Measurements from ENCODE around the gene EGLN2. TPM values are rescaled to one million over a fixed set of nuclear protein-coding genes. Genes with fewer than 3 reads are reported as not detected.
A peak's percentile ranks its signal among the peaks of the same experiment; 100 is the strongest.

Gene EGLN2
- total and polyA plus RNA-seq, 2 of the 4 experiments (the other 2 are of a cell fraction) = 54.1 to 60.2 TPM

GRCh38 chr19:40750058-40750873 is 48.7 kb upstream of the EGLN2 start, which contains the start of gene ACTMAP:
TSS of gene ACTMAP (minus strand) at chr19:40750477. CDS start at chr19:40749803, 674 bp downstream.
- Histone ChIP-seq H2AK9ac (replicated peaks; ENCODE audit: low read depth, low read length, poor library complexity) (peak within 1 kb of the TSS; percentile 100), H3K14ac (replicated peaks; ENCODE audit: low read depth, low read length) (peak within 1 kb of the TSS; percentile 97), H3K4me1 (ENCODE audit: control insufficient read depth, insufficient read depth, low read length) (peaks cover 11% of the 10 kb centered on the region), H2AFZ (replicated peaks; ENCODE audit: low read length, poor library complexity) (peak within 1 kb of the TSS; percentile 96), H3K36me3 (ENCODE audit: control insufficient read depth, insufficient read depth, low read length) (peaks cover 4% of the 10 kb centered on the region; the same call in 1 of the 2 replicates), H3K23ac (ENCODE audit: low read depth, low read length) (peak within 1 kb of the TSS; percentile 98), H4K20me1 (ENCODE audit: insufficient read depth, low read length) (peaks cover 13% of the 10 kb centered on the region), H4K8ac (ENCODE audit: low read depth in 2 of 2, low read length in 2 of 2) (peak within 1 kb of the TSS; percentile 99 to 100), H2BK5ac (ENCODE audit: low read depth, low read length, poor library complexity, severe bottlenecking) (peak within 1 kb of the TSS; percentile 83), H2BK15ac (ENCODE audit: low read depth, low read length) (peak within 1 kb of the TSS; percentile 60; the same call in 2 of the 3 replicates), H3K79me1 (ENCODE audit: low read depth in 1 of 2, low read length in 2 of 2) (peaks cover 16 to 36% of the 10 kb centered on the region in 2 experiments), H3K4ac (ENCODE audit: low read depth, low read length) (peak within 1 kb of the TSS; percentile 98), H2BK120ac (ENCODE audit: low read depth, low read length) (peak within 1 kb of the TSS; percentile 79), H3K4me2 (ENCODE audit: low read depth, low read length) (peak within 1 kb of the TSS; percentile 99), H3K9ac (ENCODE audit: low read depth, low read length) (peak within 1 kb of the TSS; percentile 91), H3K27me3 (ENCODE audit: control insufficient read depth, insufficient read depth, low read length) (no peaks in the 10 kb centered on the region), H4K91ac (ENCODE audit: insufficient read depth, low read depth, low read length) (peak within 1 kb of the TSS; percentile 97), H3K4me3 (ENCODE audit: insufficient read depth, low read depth, low read length) (peak within 1 kb of the TSS; percentile 64), H2BK20ac (ENCODE audit: low read depth, low read length) (peak within 1 kb of the TSS; percentile 30), H4K5ac (ENCODE audit: low read depth, low read length) (peak within 1 kb of the TSS; percentile 98), H3K9me3 (ENCODE audit: control insufficient read depth, insufficient read depth, low read length) (no peaks in the 10 kb centered on the region), H2AK5ac (ENCODE audit: low read depth, low read length) (peak within 1 kb of the TSS; percentile 99), H3K56ac (ENCODE audit: extremely low read depth, insufficient read depth, low read length) (peak within 1 kb of the TSS; percentile 89), H3K9me1 (ENCODE audit: insufficient read depth, low read length) (peaks cover 6% of the 10 kb centered on the region), H3K18ac (ENCODE audit: low read depth, low read length) (peak within 1 kb of the TSS; percentile 75), H3K27ac (ENCODE audit: insufficient read depth, low read length) (peak within 1 kb of the TSS; percentile 85)
- ATAC-seq (ENCODE audit: low read depth) = peak; percentile 94
- intact Hi-C loops (cut with micrococcal nuclease) (loop anchor here (2.0 to 5.0 kb wide), 4 partner anchors 29 to 59 kb away; partner anchors contain the start of genes COQ8B, EGLN2, ITPKC and NUMBL), in situ Hi-C loops (cut with MboI; ENCODE audit: low sequenced_read_pairs) (no loop called here), dilution Hi-C loops (cut with HindIII; ENCODE audit: low sequenced_read_pairs, unreplicated experiment) (no loop called here)
- WGBS, 2 experiments (ENCODE audit: extremely low coverage in 2 of 2, insufficient read length in 1 of 2) = 0% methylated on average over 26 of the region's 43 CpGs; no CpG with 5 or more reads in 1 of the 2 experiments
- DNase-seq = peak; percentile 100
- BruUV-seq (replicated peaks) = TSS peak; percentile 95
- CTCF ChIA-PET = interaction anchor here (0.9 kb wide), 2 partner anchors 48 to 87 kb away, joined by 3 to 4 read pairs; partner anchors contain the start of gene EGLN2
- POLR2A ChIA-PET (ENCODE audit: unreplicated experiment) = interaction anchor here (0.6 to 0.7 kb wide), 2 partner anchors 28 to 668 kb away, joined by 3 to 4 read pairs; no protein-coding TSS in a partner anchor
- TF ChIP-seq SMC3 (IDR thresholded peaks at IDR 0.05; ENCODE audit: low read depth, low read length) (no peak), BHLHE40 (IDR thresholded peaks at IDR 0.05; ENCODE audit: low read depth, low read length) (peak; percentile 79), RFX5 (IDR thresholded peaks at IDR 0.05; ENCODE audit: low read depth, low read length) (peak; percentile 94), MAFK (IDR thresholded peaks at IDR 0.05; ENCODE audit: low read depth, low read length) (no peak), POLR2A (IDR thresholded peaks at IDR 0.05; ENCODE audit: low read depth, low read length) (peak; percentile 67; the same call in 1 of the 2 replicates), FOS (IDR thresholded peaks at IDR 0.05; ENCODE audit: low read depth, low read length) (peak; percentile 70; the same call in 1 of the 2 replicates), CTCF (conservative IDR thresholded peaks at IDR 0.05; ENCODE audit: low read depth, low read length) (no peak), NFE2L2 (IDR thresholded peaks at IDR 0.05; ENCODE audit: low read depth, low read length) (no peak), CHD1 (IDR thresholded peaks at IDR 0.05; ENCODE audit: low read depth, low read length) (0 out of 2 replicates have a peak, but pooled peaks have one; percentile 86), MXI1 (IDR thresholded peaks at IDR 0.05; ENCODE audit: borderline replicate concordance, low read depth, low read length) (no peak), CEBPB (IDR thresholded peaks at IDR 0.05; ENCODE audit: low read depth, low read length) (0 out of 2 replicates have a peak, but pooled peaks have one; percentile 10), RAD21 (IDR thresholded peaks at IDR 0.05; ENCODE audit: low read length) (no peak)
- TF ChIP-seq, protein P1, sequence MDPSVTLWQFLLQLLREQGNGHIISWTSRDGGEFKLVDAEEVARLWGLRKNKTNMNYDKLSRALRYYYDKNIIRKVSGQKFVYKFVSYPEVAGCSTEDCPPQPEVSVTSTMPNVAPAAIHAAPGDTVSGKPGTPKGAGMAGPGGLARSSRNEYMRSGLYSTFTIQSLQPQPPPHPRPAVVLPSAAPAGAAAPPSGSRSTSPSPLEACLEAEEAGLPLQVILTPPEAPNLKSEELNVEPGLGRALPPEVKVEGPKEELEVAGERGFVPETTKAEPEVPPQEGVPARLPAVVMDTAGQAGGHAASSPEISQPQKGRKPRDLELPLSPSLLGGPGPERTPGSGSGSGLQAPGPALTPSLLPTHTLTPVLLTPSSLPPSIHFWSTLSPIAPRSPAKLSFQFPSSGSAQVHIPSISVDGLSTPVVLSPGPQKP (IDR thresholded peaks at IDR 0.05; ENCODE audit: borderline replicate concordance, low read depth, low read length) = no peak
